OCI-LY3 (cell line): ENCODE data around the gene KHDC4.

ENCODE experiments used
- EZH2phosphoT487 ChIP-seq: fragments of 200-600 bp; shearing (Covaris generic); IDR thresholded peaks from 2 replicates; pipeline ENCODE4 v1.6.1; 2018; ENCODE audit warnings: antibody characterized with exemption, mixed run types, low read depth
- TF ChIP-seq, protein P1 (sequence below): fragments of 200-600, 300-600 bp; sonication (generic); IDR thresholded peaks from 2 replicates; pipeline ENCODE4 v1.5.1; 2014; ENCODE audit warnings: antibody characterized with exemption, low read length, low read depth

DNA sequence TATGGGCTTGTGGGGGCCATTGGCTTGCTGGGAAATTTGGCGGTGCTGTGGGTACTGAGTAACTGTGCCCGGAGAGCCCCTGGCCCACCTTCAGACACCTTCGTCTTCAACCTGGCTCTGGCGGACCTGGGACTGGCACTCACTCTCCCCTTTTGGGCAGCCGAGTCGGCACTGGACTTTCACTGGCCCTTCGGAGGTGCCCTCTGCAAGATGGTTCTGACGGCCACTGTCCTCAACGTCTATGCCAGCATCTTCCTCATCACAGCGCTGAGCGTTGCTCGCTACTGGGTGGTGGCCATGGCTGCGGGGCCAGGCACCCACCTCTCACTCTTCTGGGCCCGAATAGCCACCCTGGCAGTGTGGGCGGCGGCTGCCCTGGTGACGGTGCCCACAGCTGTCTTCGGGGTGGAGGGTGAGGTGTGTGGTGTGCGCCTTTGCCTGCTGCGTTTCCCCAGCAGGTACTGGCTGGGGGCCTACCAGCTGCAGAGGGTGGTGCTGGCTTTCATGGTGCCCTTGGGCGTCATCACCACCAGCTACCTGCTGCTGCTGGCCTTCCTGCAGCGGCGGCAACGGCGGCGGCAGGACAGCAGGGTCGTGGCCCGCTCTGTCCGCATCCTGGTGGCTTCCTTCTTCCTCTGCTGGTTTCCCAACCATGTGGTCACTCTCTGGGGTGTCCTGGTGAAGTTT, 7.8 kb upstream of the KHDC4 start:
- TF ChIP-seq, protein P1, sequence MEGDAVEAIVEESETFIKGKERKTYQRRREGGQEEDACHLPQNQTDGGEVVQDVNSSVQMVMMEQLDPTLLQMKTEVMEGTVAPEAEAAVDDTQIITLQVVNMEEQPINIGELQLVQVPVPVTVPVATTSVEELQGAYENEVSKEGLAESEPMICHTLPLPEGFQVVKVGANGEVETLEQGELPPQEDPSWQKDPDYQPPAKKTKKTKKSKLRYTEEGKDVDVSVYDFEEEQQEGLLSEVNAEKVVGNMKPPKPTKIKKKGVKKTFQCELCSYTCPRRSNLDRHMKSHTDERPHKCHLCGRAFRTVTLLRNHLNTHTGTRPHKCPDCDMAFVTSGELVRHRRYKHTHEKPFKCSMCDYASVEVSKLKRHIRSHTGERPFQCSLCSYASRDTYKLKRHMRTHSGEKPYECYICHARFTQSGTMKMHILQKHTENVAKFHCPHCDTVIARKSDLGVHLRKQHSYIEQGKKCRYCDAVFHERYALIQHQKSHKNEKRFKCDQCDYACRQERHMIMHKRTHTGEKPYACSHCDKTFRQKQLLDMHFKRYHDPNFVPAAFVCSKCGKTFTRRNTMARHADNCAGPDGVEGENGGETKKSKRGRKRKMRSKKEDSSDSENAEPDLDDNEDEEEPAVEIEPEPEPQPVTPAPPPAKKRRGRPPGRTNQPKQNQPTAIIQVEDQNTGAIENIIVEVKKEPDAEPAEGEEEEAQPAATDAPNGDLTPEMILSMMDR = no peak
- TF ChIP-seq EZH2phosphoT487 = no peak
